Gastroesophageal sphincter (tissue), 4 donors: ENCODE measurements around the gene CGREF1. TPM values are rescaled to one million over a fixed set of nuclear protein-coding genes. Genes with fewer than 3 reads are reported as not detected.

ENCODE experiments used
- ATAC-seq: fragments of 150-250 bp; one replicate; pipeline ENCODE4 v1.9.1; 2016; ENCODE audit warnings: mild to moderate bottlenecking, moderate library complexity
- H3K27ac ChIP-seq, 4 donors: fragments of 200-600 bp; sonication (generic) in 3 of 4; 1 replicate in 3 of 4; 2 replicates in 1 of 4; pipeline ENCODE4 v1.5.1; 2016 to 2019
- H3K27me3 ChIP-seq: fragments of 200-600 bp; sonication (generic); one replicate; pipeline ENCODE4 v1.5.1; 2019
- H3K36me3 ChIP-seq, 2 donors: fragments of 200-600 bp; sonication (generic); one replicate each; pipeline ENCODE4 v1.5.1; 2019; ENCODE audit warnings: control low read depth in 1 of 2
- H3K4me1 ChIP-seq, 3 donors: fragments of 200-600 bp; sonication (generic); 1 replicate in 2 of 3; 2 replicates in 1 of 3; pipeline ENCODE4 v1.5.1; 2016 to 2019; ENCODE audit warnings: control low read depth in 2 of 3
- H3K4me3 ChIP-seq, 2 donors: fragments of 200-600 bp; sonication (generic); one replicate each; pipeline ENCODE4 v1.5.1; 2019; ENCODE audit warnings: mild to moderate bottlenecking in 1 of 2, moderate library complexity in 1 of 2
- H3K9me3 ChIP-seq, 3 donors: fragments of 200-600 bp; sonication (generic); one replicate each; pipeline ENCODE4 v1.5.1; 2017 to 2019; ENCODE audit warnings: control low read depth in 2 of 3
- EP300 ChIP-seq: sonication (generic); formaldehyde crosslinking; IDR thresholded peaks from one replicate; pipeline ENCODE4 v1.6.1; 2017; ENCODE audit warnings: antibody characterized with exemption, mild to moderate bottlenecking
- POLR2A ChIP-seq, 2 donors: fragments of 450-650 bp; IDR thresholded peaks; one replicate each; pipeline ENCODE4 v1.6.1; 2017; ENCODE audit warnings: antibody characterized with exemption in 2 of 2, mild to moderate bottlenecking in 2 of 2, moderate library complexity in 1 of 2
- POLR2AphosphoS5 ChIP-seq: sonication (generic); formaldehyde crosslinking; IDR thresholded peaks from one replicate; pipeline ENCODE4 v1.6.1; 2017; ENCODE audit warnings: antibody characterized with exemption
- WGBS, 2 donors: methylation state at CpG; one replicate each; pipeline ENCODE4 v1.1.5; 2018; ENCODE audit warnings: low coverage in 1 of 2; 5-methylcytosine and 5-hydroxymethylcytosine counted together
- total RNA-seq, 4 donors: library from RNA; depleted of rRNA; stranded (reverse); fragments of >200 nt; gene quantifications; one replicate each; pipeline ENCODE4 v1.1.0, GENCODE V29; 2016
- TF ChIP-seq, protein P1 (sequence below), 4 experiments: fragments of 200-600 bp in 2 of 4; fragments of 450-650 bp in 2 of 4; sonication (generic) in 1 of 4; IDR thresholded peaks; one replicate each; pipeline ENCODE4 v1.5.1; 2017 to 2019; ENCODE audit warnings: antibody characterized with exemption in 4 of 4, mild to moderate bottlenecking in 2 of 4, moderate library complexity in 2 of 4

The CGREF1 gene
- total RNA-seq, 4 donors from 2014 or later: 1.0 TPM; not detected in 3

DNA sequence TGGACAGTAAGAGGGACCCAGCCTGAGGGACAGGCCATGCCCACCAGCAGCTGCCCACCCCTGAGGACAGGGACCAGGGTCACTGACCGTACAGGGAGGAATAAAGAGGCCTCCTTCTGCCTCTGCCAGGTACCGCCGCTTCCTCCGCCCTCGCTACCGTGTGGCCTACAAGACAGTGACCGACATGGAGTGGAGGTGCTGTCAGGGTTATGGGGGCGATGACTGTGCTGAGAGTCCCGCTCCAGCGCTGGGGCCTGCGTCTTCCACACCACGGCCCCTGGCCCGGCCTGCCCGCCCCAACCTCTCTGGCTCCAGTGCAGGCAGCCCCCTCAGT, 38.4 kb downstream of the CGREF1 start:
- Histone ChIP-seq H3K4me1 (peaks cover 6 to 98% (median 38%) of the 10 kb centered on the region in 3 donors), H3K27ac (peak overlapping the region; percentile 93 to 98 (median 96)), H3K9me3 (no peaks in the 10 kb centered on the region), H3K4me3 (peak overlapping the region; percentile 63 to 81), H3K36me3 (peaks cover 0 to 19% of the 10 kb centered on the region in 2 donors), H3K27me3 (no peaks in the 10 kb centered on the region)
- no peak for TF ChIP-seq POLR2AphosphoS5
- TF ChIP-seq EP300: no peak
- TF ChIP-seq, protein P1, sequence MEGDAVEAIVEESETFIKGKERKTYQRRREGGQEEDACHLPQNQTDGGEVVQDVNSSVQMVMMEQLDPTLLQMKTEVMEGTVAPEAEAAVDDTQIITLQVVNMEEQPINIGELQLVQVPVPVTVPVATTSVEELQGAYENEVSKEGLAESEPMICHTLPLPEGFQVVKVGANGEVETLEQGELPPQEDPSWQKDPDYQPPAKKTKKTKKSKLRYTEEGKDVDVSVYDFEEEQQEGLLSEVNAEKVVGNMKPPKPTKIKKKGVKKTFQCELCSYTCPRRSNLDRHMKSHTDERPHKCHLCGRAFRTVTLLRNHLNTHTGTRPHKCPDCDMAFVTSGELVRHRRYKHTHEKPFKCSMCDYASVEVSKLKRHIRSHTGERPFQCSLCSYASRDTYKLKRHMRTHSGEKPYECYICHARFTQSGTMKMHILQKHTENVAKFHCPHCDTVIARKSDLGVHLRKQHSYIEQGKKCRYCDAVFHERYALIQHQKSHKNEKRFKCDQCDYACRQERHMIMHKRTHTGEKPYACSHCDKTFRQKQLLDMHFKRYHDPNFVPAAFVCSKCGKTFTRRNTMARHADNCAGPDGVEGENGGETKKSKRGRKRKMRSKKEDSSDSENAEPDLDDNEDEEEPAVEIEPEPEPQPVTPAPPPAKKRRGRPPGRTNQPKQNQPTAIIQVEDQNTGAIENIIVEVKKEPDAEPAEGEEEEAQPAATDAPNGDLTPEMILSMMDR (IDR thresholded peaks at IDR 0.05): no peak
- no peak for TF ChIP-seq POLR2A (IDR thresholded peaks at IDR 0.05)
- ATAC-seq: no peak
- no CpG with 5 or more reads among the region's 14 CpGs for WGBS, 2 donors

DNA sequence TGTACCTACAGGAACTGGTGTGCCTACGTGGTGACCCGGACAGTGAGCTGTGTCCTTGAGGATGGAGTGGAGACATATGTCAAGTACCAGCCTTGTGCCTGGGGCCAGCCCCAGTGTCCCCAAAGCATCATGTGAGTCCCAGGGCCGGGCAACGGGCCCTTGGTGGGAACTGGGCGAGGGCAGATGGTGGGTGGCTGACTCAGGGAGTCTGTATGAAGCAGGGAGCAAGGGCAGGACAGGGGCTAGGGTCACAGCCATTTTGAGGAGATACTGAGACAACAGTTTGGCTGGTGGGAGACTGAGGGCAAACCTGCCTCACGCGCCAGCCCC, 38.8 kb downstream of the CGREF1 start:
- H3K9me3 ChIP-seq: no peaks in the 10 kb centered on the region
- no peak for ATAC-seq
- WGBS, 2 donors: 20% methylated on average over 1 of the region's 7 CpGs; no CpG with 5 or more reads in 1 of the 2 donors
- H3K4me3 ChIP-seq: peak overlapping the region; percentile 63 to 81
- peak overlapping the region; percentile 93 to 98 (median 96) for H3K27ac ChIP-seq
- peaks cover 0 to 19% of the 10 kb centered on the region in 2 donors for H3K36me3 ChIP-seq
- H3K27me3 ChIP-seq: no peaks in the 10 kb centered on the region
- no peak for TF ChIP-seq EP300
- TF ChIP-seq POLR2AphosphoS5: no peak
- TF ChIP-seq, protein P1 (IDR thresholded peaks at IDR 0.05): no peak
- TF ChIP-seq POLR2A (IDR thresholded peaks at IDR 0.05): no peak
- H3K4me1 ChIP-seq: peaks cover 3 to 98% (median 38%) of the 10 kb centered on the region in 3 donors

DNA sequence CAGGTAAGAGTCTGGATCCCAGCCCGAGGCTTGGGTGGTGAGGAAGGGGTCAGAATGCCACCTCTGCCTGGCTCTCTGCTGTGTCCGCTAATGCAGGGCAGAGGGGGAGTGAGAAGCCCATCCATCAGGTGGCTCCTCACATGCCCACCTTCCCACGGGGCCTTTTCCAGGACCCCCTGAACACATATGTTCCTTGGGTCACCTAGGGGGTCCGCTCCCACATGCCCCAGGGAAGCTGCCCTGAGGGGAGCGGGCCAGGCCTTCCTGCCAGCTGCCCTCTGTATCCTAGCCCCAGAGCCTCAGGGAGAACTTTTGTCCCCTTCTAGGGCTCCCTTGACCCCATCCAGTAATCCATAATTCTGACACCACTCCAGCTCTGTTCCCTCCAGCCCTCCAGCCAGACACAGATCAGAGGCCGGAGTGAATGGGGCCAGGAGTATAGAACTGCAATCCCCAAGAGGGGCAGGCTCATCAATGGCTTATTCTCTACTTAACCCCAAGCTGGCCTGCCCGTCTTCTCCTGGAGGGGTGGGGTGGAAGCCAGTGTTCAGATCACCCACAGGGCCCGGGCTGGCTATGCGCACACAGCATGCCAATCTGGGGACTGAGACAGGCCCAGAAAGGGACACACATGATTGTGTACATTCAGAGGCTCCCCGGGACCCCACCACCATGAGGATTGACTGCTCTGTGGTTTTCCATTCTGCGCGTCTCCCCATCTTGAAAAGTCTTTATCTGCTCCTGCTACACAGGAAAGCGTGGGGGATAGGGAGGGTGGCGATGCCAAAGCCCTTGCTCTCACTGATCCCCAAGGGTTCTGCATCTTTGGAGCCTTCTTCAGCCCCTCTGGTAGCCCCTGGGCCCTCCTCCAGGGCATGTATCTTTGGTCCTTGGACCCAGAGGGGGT, 39.4 kb downstream of the CGREF1 start:
- peaks cover 2 to 98% (median 43%) of the 10 kb centered on the region in 3 donors for H3K4me1 ChIP-seq
- ATAC-seq: no peak
- peaks cover 0 to 19% of the 10 kb centered on the region in 2 donors for H3K36me3 ChIP-seq
- WGBS, 2 donors: 23% methylated on average over 6 of the region's 14 CpGs; no CpG with 5 or more reads in 1 of the 2 donors
- H3K9me3 ChIP-seq: no peaks in the 10 kb centered on the region
- no peak for TF ChIP-seq POLR2AphosphoS5
- TF ChIP-seq POLR2A (IDR thresholded peaks at IDR 0.05): no peak
- TF ChIP-seq, protein P1 (IDR thresholded peaks at IDR 0.05): no peak
- no peak for TF ChIP-seq EP300
- peak overlapping the region; percentile 93 to 98 (median 96) for H3K27ac ChIP-seq
- peak overlapping the region; percentile 63 to 81 for H3K4me3 ChIP-seq
- H3K27me3 ChIP-seq: no peaks in the 10 kb centered on the region

DNA sequence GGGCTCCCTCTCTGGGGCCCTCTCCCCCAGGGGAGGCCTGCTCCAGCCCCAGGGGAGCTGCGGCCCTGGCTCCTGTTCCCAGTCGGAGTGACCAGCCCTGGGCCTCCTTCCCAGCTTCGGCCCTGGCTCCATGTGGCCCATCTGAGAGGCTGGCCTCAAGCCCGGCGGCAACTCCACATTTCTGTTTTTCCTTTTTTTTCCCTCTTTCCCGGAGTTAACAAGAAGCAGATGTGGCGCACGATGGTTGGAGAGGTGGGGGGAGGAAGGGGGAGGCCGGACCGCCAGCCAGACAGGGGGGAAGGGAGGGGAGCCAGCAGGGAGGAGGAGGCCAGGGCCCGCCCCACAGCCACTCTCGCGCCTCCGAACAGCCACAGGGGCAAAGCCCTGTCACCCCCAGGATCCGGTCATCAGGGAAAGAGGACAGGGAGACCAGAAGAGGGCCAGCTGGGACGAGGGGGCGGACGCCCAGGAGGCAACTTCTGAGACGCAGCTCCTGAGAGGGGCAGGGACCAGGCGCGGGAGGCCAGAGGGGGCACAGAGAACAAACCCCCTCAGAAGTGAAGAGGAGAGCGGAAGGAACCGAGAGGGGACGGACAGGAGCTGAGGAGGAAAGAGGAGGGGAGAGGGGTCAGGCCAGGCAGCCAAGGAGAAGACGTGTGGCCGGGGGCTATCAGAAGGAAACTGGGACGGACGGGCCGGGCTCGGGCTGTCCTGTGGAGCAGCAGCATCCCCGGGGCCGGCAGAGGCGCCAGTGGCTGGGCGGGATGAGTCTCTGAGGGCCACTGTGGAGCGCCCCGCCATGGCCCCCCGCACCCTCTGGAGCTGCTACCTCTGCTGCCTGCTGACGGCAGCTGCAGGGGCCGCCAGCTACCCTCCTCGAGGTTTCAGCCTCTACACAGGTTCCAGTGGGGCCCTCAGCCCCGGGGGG, 40.4 kb downstream of the CGREF1 start, which contains the start of gene EMILIN1:
TSS of gene EMILIN1 (plus strand) at position 349 of the 928 bp plus-strand sequence. CDS start at position 800, 451 bp downstream.
- ATAC-seq: peak; percentile 87
- no peak for TF ChIP-seq EP300
- peak; percentile 63 for TF ChIP-seq POLR2AphosphoS5
- TF ChIP-seq, protein P1 (IDR thresholded peaks at IDR 0.05): peak in 2 of 4 experiments; percentile 4 to 16
- peak; percentile 31 to 51 for TF ChIP-seq POLR2A (IDR thresholded peaks at IDR 0.05)
- Histone ChIP-seq H3K27me3 (no peaks in the 10 kb centered on the region), H3K4me1 (peaks cover 2 to 98% (median 49%) of the 10 kb centered on the region in 3 donors), H3K36me3 (peaks cover 0 to 19% of the 10 kb centered on the region in 2 donors), H3K9me3 (no peaks in the 10 kb centered on the region), H3K4me3 (peak within 1 kb of the TSS; percentile 63 to 81), H3K27ac (peak within 1 kb of the TSS; percentile 93 to 98 (median 96))
- 4% methylated on average over 22 to 23 of the region's 41 CpGs for WGBS, 2 donors
